Pancreas (tissue), 10 donors: ENCODE results near the gene KLF16. TPM values are rescaled to one million over a fixed set of nuclear protein-coding genes. Genes with fewer than 3 reads are reported as not detected.

Experiments
- ATAC-seq, 4 donors: fragments of 200-7000 bp; cut with Tn5 transposase; one replicate each; pipeline versions ENCODE4 v1.8.0 to v1.9.1; 2020; ENCODE audit warnings: mild to moderate bottlenecking in 4 of 4, moderate library complexity in 4 of 4
- DNase-seq, 6 donors: peaks; one replicate each; pipeline ENCODE4 v3.0.0-alpha.2; 2020
- FAIRE-seq: peaks from 2 replicates; lab custom pipeline; 2012; peaks lifted over from hg19 to GRCh38; lab: Jason Lieb, UNC
- H3K27ac ChIP-seq, 4 donors: fragments of 200-600 bp; sonication (generic); 1 replicate in 3 of 4; 2 replicates in 1 of 4; pipeline versions ENCODE4 v1.5.0 to v1.8.0; 2020
- H3K27me3 ChIP-seq, 4 donors: fragments of 200-600 bp; one replicate each; pipeline ENCODE4 v1.8.0; 2021
- H3K36me3 ChIP-seq, 3 donors: fragments of 200-600 bp; sonication (generic) in 1 of 3; one replicate each; pipeline versions ENCODE4 v1.5.0 to v1.8.0; 2020 to 2021
- H3K4me1 ChIP-seq, 3 donors: fragments of 200-600 bp; one replicate each; pipeline ENCODE4 v1.8.0; 2021
- H3K4me3 ChIP-seq, 4 donors: fragments of 200-600 bp; sonication (generic) in 2 of 4; one replicate each; pipeline versions ENCODE4 v1.5.0 to v1.8.0; 2020 to 2021
- H3K9me3 ChIP-seq, 4 donors: fragments of 200-600 bp; one replicate each; pipeline ENCODE4 v1.8.0; 2021
- WGBS, 2 donors: extraction: QIAGEN DNeasy Blood & Tissue Kit; methylation state at CpG; one replicate each; pipeline ENCODE4 v1.1.7; 2013; 5-methylcytosine and 5-hydroxymethylcytosine counted together
- intact Hi-C, 3 donors: fragments of 100-400 bp; cut with DNase I; formaldehyde crosslinking; loops; one replicate each; pipeline versions ENCODE4 v1.11.1 to v1.14.2; 2022
- polyA plus RNA-seq, 2 donors: library from polyadenylated mRNA; stranded (reverse); fragments of 200-250 nt; gene quantifications; one replicate each; pipeline ENCODE4 v1.2.3, GENCODE V29; 2013
- total RNA-seq, 6 donors: library from RNA; stranded (reverse); fragmentation: NEBNext Ultra II Directional in 4 of 6; extraction: Animal tissue kit (Norgen Biotek cat#: 25700) in 4 of 6; gene quantifications; one replicate each; pipeline versions ENCODE4 v1.2.1 to v1.2.4, GENCODE V29; 2021 to 2023
- TF ChIP-seq, protein P1 (sequence below), 4 donors: fragments of 200-600 bp; sonication (generic) in 3 of 4; IDR thresholded peaks; one replicate each; pipeline versions ENCODE4 v1.5.0 to v1.8.0; 2021; ENCODE audit warnings: antibody characterized with exemption in 4 of 4
- donor health status: healthy with polysubstance abuse.
- donor health status: DM: no; HTN: no; CAD: no; lungs with moderate emphysema.
- donor health status: DM: no; HTN: no; CAD: no.
- donor health status: control.
- donor health status: control.
- donor health status: Bipolar disorder and iron deficiency.
- donor health status: DM: yes; HTN: yes; CAD: no.
- donor health status: DM: no; HTN: no; CAD: no.
- donor health status: DM: no; HTN: no; CAD: no.
- donor health status: DM: yes; HTN: yes; CAD: no.

The KLF16 gene
- total and polyA plus RNA-seq, 8 donors: 4.3 to 10.4 (median 7.5) TPM

- peak in 2 of 6 donors; percentile 56 to 82 for DNase-seq
Measured at GRCh38 chr19:1847684-1848398, 15.5 kb downstream of the KLF16 start.

GRCh38 chr19:1847348-1847683 is 16.1 kb downstream of the KLF16 start:
- intact Hi-C loops: no loop called here
- ATAC-seq (no peak), DNase-seq (no peak), FAIRE-seq (no peak)
- Histone ChIP-seq H3K27ac (no peak overlapping the region), H3K36me3 (no peaks in the 10 kb centered on the region), H3K27me3 (no peaks in the 10 kb centered on the region), H3K4me3 (peak overlapping the region; percentile 93 to 100 (median 99)), H3K4me1 (peaks cover 17 to 23% (median 19%) of the 10 kb centered on the region in 3 donors), H3K9me3 (no peaks in the 10 kb centered on the region)
- WGBS, 2 donors: 2 to 4% methylated on average over 12 of the region's 12 CpGs
- TF ChIP-seq, protein P1, sequence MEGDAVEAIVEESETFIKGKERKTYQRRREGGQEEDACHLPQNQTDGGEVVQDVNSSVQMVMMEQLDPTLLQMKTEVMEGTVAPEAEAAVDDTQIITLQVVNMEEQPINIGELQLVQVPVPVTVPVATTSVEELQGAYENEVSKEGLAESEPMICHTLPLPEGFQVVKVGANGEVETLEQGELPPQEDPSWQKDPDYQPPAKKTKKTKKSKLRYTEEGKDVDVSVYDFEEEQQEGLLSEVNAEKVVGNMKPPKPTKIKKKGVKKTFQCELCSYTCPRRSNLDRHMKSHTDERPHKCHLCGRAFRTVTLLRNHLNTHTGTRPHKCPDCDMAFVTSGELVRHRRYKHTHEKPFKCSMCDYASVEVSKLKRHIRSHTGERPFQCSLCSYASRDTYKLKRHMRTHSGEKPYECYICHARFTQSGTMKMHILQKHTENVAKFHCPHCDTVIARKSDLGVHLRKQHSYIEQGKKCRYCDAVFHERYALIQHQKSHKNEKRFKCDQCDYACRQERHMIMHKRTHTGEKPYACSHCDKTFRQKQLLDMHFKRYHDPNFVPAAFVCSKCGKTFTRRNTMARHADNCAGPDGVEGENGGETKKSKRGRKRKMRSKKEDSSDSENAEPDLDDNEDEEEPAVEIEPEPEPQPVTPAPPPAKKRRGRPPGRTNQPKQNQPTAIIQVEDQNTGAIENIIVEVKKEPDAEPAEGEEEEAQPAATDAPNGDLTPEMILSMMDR (IDR thresholded peaks at IDR 0.05): no peak

More at GRCh38 chr19:1847684-1848398, 15.5 kb downstream of the KLF16 start:
- Histone ChIP-seq H3K36me3 (no peaks in the 10 kb centered on the region), H3K27me3 (no peaks in the 10 kb centered on the region), H3K27ac (peak overlapping the region; percentile 98 to 100 (median 100)), H3K9me3 (no peaks in the 10 kb centered on the region), H3K4me3 (peak overlapping the region; percentile 93 to 100 (median 99)), H3K4me1 (peaks cover 17 to 23% (median 19%) of the 10 kb centered on the region in 3 donors)
- ATAC-seq: peak in 1 of 4 donors; percentile 10
- FAIRE-seq: no peak
- WGBS, 2 donors: 1% methylated on average over 50 to 72 of the region's 72 CpGs
- intact Hi-C loops: no loop called here
- TF ChIP-seq, protein P1 (IDR thresholded peaks at IDR 0.05): no peak

GRCh38 chr19:1846517-1847204 is 16.7 kb downstream of the KLF16 start:
- Histone ChIP-seq H3K4me3 (peak overlapping the region in 3 of 4 donors; percentile 98 to 100 (median 100)), H3K4me1 (peaks cover 17 to 23% (median 19%) of the 10 kb centered on the region in 3 donors), H3K27me3 (no peaks in the 10 kb centered on the region), H3K36me3 (no peaks in the 10 kb centered on the region), H3K27ac (no peak overlapping the region), H3K9me3 (no peaks in the 10 kb centered on the region)
- peak in 2 of 6 donors; percentile 28 to 66 for DNase-seq
- WGBS, 2 donors: 42 to 46% methylated on average over 29 of the region's 29 CpGs
- TF ChIP-seq, protein P1 (IDR thresholded peaks at IDR 0.05): no peak
- intact Hi-C loops: no loop called here
- no peak for FAIRE-seq
- no peak for ATAC-seq

DNA sequence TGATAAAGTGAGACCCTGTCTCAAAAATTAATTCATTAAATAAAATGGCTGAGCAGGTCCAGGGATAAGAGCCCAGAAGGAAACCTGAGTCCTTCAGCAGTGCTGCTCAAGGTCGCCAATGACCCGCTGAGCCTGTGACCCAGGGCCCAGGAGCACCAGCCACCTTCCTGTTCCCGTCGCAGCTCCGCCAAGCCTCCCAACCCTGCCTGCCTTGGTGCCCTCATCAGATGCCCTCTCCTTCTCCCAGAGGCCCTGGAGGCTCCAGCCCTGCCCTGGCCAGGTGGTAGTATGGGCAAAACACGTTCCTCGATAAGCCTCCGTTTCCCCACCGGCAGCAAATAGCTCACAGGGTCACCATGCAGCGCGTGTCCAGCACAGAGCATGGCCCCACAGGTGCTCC is 17.7 kb downstream of the KLF16 start:
- Histone ChIP-seq H3K4me3 (no peak overlapping the region), H3K27ac (no peak overlapping the region), H3K4me1 (peaks cover 17 to 23% (median 19%) of the 10 kb centered on the region in 3 donors), H3K27me3 (no peaks in the 10 kb centered on the region), H3K36me3 (no peaks in the 10 kb centered on the region), H3K9me3 (no peaks in the 10 kb centered on the region)
- WGBS, 2 donors: 61 to 65% methylated on average over 11 of the region's 11 CpGs
- no peak for ATAC-seq
- TF ChIP-seq, protein P1 (IDR thresholded peaks at IDR 0.05): no peak
- peak in 1 of 6 donors; percentile 59 for DNase-seq
- FAIRE-seq: no peak
- intact Hi-C loops: no loop called here
